HG03135 (cell line): ENCODE data around the gene PSME1.

Source experiments
- ATAC-seq: cut with Tn5 transposase; IDR thresholded peaks from one replicate; pipeline ENCODE4 v1.9.1; 2021; ENCODE audit warnings: mild to moderate bottlenecking, moderate library complexity; ENCODE audit not compliant: unreplicated experiment

PSME1 gene

DNA sequence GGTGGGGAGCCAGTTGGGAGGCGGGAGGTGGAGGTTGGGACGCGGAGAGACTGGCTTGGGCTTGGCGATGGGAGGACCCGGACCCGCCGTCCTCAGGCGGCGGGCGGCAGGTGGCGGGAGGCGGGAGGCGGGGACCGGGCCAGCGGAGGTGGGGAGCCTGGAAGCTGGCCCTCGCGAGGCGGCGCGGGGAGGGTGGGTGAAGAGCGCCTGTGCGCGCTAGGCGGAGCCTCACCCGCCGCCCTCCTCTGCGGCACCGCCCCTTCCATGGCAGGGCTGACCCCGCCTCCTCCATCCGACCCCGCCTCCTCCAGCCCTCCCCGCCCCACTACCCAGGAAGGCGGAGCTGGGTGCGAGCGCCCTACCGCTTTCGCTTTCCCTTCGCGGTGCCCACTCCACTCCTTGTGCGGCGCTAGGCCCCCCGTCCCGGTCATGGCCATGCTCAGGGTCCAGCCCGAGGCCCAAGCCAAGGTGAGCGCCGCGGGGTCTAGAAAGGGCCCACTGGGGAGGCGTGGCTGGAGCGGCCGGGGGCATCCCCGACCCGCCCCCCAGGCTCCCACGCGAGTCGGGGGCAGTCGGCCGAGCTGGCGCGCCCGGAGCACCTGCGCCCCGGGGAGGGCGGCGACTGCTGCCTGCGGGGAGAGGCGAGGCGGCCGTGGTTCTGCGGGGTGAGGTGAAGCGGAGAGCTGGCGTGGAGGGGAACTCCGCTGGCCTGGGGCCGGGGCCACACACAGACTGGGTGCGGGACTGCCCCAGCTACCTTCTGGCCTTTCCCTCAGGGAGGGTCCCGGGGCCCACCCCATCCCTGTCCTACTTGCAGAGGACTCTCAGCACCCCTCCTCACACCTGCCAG lies at the start of gene PSME1:
Gene PSME1, plus strand, starts transcription at position 361 of the 850 bp plus-strand sequence. Its CDS starts 69 bp downstream, at position 430.
- ATAC-seq, result peak; percentile 87

- no peak for ATAC-seq
Measured at GRCh38 chr14:24087004-24087403, 49.0 kb upstream of the PSME1 start.

DNA sequence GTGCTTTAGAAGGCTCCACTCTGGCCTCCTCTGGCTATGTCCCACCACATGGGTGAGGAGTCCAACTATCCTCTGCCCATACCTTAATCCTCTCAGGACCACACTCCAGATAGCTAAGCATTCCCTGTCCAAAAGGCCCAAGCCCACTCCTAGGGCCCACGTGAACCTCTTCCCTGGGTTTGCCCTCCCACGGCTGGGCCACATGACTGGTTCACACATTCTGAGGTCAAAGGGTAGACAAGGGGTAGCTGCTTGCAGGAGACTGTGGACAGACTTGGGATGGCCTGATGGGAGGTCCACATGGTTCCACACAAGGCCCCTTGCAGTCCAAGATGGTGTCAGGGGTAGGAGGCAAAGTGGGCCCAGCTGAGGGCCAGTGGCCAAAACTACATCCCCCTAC lies 47.9 kb upstream of the PSME1 start:
- ATAC-seq, result no peak

DNA sequence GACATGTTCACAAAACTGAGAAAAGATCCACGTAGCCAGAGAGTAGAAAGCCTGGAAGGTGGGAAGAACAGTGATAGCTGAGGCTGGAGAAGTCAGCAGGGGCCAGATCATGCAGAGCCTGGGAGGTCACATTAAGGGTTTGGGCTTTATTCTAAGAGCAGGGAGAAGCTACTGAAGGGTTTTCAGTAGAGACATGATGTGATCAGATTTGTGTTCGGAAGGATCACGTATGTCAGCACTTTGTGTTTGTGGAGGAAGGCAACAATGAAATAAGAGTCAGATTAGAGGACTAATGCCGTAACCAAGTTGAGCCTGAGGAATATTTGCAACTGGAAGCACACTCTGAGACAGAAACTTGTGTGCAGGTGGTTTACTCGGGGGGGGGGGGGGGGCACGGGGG lies 46.1 kb upstream of the PSME1 start:
- ATAC-seq, result no peak

DNA sequence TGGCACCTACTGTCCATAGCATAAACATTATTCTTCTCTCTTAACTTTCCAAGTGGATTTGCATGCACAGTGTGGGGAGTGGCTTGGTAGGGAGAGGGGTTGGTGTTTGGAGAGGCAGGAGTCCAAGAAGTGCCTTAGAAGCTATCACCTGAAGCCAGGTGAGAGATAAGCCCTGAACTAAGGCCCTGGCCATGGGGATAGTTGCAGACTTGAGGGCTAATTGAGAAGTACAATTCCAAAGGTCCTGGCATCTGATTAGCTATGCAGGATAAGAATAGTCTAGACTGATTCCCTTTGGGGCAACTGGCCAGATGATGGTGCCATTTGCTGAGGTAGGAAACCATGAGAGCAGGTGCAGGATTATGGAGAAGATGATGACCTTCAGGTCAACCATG lies 43.9 kb upstream of the PSME1 start:
- ATAC-seq, result no peak

DNA sequence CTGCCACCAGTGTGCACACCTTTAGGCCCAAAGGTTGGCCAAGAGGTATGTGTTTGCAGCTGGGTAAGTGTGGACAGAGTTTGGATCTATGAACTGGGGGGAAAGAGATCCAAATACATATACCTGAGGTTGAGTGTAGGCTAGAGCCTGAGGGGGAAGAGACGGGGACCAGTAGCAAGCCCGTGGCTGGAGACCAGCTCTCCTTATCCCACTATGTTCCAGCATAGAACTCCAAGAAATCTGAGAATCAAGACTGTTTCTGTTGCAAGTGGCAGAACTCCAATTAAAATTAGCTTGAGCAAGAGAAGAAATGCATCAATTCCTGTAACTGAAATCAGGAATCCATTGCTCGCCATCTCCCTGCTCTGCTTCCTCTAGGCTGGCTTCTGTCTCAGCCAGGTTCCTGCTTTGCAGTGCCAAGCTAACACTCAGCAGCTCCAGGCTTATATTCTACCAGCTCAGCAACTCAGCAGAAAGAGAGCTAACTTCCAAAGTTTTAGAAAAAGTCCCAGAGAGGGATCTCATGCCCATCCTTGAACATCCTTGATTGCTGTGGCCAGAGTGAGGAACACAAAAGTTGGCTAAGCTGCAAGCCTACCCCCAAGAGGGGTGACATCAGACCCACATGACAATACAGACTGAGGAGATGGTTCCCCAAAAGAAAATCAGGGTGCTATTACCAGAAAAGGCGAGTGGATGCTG lies 43.3 kb upstream of the PSME1 start:
- no peak for ATAC-seq

DNA sequence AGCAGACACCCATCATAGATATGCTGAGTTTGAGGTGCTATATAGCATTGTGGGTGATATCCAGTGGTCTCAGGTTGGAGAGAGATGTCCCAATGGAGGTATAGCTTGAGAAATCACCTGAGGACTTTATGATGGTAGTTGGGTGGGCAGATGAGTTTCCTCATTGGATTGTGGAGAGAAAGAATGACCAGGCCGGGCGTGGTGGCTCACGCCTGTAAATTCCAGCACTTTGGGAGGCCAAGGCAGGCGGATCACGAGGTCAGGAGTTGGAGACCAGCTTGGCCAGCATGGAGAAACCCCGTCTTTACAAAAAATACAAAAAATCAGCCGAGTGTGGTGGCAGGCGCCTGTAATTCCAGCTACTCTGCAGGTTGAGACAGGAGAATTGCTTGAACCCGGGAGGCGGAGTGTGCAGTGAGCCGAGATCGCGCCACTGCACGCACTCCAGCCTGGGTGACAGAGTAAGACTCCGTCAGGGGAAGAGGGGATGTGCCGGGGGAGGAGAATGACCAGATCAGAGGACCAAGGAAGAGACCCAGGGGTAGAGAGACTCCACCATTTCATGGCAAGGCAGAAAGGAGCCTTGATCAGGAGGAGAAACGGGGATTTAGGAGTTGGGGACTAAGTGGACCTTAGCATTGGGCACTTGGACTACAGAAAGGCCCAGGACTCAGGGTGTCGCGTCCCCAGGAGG lies 42.6 kb upstream of the PSME1 start:
- no peak for ATAC-seq

DNA sequence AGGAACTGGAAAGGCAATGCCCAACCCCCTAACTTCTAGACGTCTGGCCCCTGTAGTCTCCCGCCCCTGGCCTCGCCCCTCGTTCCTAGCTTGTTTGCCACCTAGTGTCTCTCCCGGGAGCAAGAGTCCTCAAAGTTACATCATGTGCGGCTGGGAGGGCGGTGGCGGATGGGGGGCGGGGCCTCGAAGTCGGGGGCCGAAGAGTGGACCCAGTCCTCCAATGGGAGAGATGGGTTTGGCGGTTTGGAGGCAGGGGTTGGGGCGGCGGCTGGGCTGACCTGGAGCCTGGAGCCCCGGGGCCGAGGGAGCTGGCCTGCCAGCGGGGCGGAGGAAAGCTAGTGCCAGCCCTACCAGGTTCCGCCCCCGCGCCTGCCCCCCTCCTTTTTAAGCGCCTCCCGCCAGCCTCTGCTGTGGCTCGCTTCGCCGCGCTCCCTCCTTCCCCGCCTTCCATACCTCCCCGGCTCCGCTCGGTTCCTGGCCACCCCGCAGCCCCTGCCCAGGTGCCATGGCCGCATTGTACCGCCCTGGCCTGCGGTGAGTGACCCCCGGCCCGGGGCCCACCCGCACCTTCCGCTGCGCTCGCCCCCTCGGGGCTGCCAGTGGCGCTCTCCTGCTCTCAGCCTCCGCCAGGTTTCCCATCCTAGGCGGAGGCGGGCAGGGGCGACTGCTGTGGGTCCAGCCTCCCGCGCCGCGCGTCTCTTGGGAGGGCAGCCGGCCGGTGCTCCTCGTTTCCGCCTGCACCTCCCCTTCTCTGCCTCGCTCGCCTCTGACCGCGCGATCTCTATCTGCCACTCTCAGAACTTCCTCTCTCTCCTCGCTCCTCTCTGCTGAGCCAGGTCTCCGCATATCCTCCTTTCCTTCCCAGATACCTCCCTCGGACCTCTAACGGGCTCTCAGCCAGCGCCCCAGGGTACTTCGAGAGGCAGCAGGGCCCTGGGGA lies 41.8 kb upstream of the PSME1 start, which contains the start of gene PCK2:
Gene PCK2, plus strand, starts transcription at position 411 of the 940 bp plus-strand sequence. Its CDS starts 95 bp downstream, at position 506.
- peak; percentile 45 for ATAC-seq

DNA sequence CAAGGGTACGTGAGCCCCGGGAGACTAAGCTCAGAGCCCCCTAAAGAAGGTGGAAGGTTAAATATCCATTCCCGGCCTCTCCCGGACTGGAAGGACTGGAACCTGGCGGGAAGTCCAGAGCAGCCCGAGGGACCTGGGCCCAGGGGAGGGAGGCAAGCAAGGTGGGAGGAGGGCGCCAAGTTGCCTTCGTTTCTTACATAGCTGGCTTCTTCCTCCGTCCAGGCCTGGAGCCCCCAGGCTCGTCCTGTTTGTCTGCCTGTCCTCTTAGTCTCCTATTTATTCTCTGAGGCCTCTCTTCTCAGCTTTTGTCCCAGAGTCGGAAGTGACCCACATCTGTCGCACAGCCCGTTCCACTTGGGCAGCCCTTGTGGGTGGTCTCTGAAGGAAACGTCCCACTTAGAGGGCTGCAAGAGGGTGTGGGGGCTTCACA lies 41.1 kb upstream of the PSME1 start:
- ATAC-seq, result no peak

- ATAC-seq, result peak; percentile 68
Measured at GRCh38 chr14:24095271-24096068, 40.5 kb upstream of the PSME1 start.

DNA sequence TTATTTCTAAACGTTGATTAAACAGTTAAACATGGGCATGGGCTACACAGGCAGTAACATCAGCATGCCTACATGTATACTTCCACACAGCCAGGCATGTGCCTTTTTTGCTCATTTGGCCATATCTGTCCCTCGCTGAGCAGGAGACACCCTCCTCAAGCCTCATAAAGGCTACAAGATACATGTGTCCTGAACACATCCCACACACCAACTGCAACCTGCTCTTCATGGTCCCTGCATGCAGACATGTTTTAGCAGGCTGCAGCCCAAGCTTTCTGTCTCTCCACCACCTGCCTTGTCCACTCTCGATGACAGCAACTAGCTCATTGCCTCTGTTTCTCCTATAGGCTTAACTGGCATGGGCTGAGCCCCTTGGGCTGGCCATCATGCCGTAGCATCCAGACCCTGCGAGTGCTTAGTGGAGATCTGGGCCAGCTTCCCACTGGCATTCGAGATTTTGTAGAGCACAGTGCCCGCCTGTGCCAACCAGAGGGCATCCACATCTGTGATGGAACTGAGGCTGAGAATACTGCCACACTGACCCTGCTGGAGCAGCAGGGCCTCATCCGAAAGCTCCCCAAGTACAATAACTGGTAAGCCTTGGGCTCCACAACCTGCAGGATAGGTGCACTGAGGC lies 39.3 kb upstream of the PSME1 start:
- ATAC-seq, result no peak

- ATAC-seq, result no peak
Measured at GRCh38 chr14:24098229-24098926, 37.6 kb upstream of the PSME1 start.

GRCh38 chr14:24098927-24099813 lies 36.8 kb upstream of the PSME1 start:
- no peak for ATAC-seq

DNA sequence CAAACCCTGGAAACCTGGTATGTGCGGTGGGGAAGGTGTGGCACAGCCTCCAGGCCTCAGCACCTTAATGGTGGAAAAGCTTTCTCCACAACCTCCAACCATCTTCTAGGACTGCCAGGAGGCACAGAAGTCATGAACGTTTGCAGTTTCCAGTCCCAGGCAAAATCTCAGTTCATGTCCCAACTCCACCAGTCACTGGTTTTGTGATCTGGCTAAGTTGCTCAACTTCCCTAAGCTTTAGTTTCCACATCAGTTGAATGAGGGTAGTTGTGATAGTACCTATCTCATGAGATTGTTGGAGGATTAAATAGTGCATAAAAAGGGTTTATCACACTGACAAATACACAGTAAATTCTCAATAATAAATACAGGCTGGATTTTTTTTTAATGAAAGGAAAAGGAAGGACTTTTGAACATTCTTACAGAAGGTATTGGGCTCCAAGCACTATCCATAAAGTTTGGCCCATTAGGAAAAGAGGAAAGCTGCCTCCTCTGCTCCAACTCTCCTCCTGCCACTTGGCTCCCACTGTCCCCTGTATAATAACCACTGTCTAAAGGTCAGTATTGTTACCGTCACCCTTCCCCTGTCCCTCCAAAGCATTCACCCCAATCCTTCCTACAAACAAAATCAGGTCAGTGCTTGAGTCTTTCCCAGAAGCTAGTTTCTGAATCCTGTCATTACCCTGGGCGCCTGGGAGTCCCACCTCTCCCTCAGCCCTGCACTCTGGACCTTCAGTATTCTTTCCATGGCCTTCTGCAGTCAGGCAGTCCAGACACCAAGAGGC lies 35.6 kb upstream of the PSME1 start:
- ATAC-seq, result no peak

DNA sequence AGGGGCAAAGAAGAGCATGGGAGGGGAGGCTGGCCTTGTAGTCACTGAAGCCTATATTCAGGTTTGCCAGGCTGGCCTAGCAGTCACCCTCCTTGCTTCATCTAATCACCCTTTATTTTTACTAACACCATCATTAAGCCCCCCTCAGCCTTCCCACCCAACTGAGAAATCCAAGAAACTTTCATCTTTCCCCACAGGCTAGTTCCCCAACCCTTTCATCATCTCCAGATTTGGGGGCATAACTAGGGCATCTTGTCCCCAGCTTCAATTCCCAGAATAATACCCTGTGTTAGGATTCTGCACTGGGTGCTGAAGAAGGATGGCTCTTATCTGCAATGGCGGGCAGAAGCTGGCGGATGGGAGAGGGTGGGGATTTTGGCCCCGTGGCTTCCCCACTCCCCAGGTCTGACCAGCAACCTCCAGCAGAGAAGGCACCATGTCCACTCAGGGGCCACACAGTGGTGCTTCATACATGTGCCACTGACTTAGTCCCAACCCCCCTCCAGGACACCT lies 35.0 kb upstream of the PSME1 start:
- no peak for ATAC-seq

DNA sequence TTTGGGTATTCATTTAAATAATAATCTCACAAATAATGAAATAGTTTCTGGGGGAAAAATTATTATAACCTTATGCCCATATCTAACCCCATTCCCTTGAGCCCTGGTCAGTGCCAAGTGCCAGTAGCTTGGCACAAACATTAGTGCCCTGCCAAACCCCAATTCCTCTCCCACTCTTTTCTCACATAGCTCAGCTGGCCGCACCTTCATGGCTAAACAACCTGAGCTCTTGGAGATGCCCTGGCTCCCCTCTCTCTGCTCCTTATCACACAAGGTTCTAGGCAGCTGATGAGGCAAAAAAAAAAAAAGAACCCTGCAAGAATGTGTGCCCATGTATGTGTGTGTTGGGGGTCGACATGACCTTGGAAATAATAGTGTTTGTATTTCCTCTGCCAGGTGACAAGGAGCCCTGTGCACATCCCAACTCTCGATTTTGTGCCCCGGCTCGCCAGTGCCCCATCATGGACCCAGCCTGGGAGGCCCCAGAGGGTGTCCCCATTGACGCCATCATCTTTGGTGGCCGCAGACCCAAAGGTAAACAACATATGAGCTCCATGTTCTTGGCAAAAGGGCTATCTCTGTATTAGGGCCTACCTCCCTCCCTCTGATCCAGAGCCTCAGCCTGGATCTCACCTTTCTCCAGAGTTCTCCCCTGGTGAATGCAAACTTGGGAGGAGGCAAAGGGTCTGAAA lies 33.5 kb upstream of the PSME1 start:
- no peak for ATAC-seq
